ENCODE data around the gene STOM.

The STOM gene

GRCh38 chr9:121307976-121308375 lies 62.1 kb downstream of the STOM start:
- no peak for DNase-seq (ENCODE audit: low read depth)
- H3K4me3 ChIP-seq (ENCODE audit: low read depth, low read length) = no peak overlapping the region
- TF ChIP-seq MYC (IDR thresholded peaks at IDR 0.05; ENCODE audit: low read depth, low read length) (no peak), MAX (IDR thresholded peaks at IDR 0.05; ENCODE audit: low read depth, low read length) (no peak), POLR2A (IDR thresholded peaks at IDR 0.05; ENCODE audit: extremely low read depth, insufficient read length) (no peak), CTCF (IDR thresholded peaks at IDR 0.05; ENCODE audit: low read depth, low read length) (no peak)

- H3K4me3 ChIP-seq (ENCODE audit: low read depth, low read length) = no peak overlapping the region
- no peak for DNase-seq (ENCODE audit: low read depth)
- TF ChIP-seq POLR2A (IDR thresholded peaks at IDR 0.05; ENCODE audit: extremely low read depth, insufficient read length) (no peak), MAX (IDR thresholded peaks at IDR 0.05; ENCODE audit: low read depth, low read length) (no peak), CTCF (IDR thresholded peaks at IDR 0.05; ENCODE audit: low read depth, low read length) (no peak), MYC (IDR thresholded peaks at IDR 0.05; ENCODE audit: low read depth, low read length) (no peak)
These were observed 64.6 kb downstream of the STOM start for GRCh38 chr9:121305269-121305994.

- TF ChIP-seq POLR2A (IDR thresholded peaks at IDR 0.05; ENCODE audit: extremely low read depth, insufficient read length) = no peak
- TF ChIP-seq CTCF (IDR thresholded peaks at IDR 0.05; ENCODE audit: low read depth, low read length) = no peak
- TF ChIP-seq MAX (IDR thresholded peaks at IDR 0.05; ENCODE audit: low read depth, low read length) = no peak
- TF ChIP-seq MYC (IDR thresholded peaks at IDR 0.05; ENCODE audit: low read depth, low read length) = no peak
- no peak for DNase-seq (ENCODE audit: low read depth)
- H3K4me3 ChIP-seq (ENCODE audit: low read depth, low read length) = no peak overlapping the region
These were observed 65.3 kb downstream of the STOM start for GRCh38 chr9:121304707-121305106.

GRCh38 chr9:121303456-121304451 lies 66.3 kb downstream of the STOM start:
- no peak overlapping the region for H3K4me3 ChIP-seq (ENCODE audit: low read depth, low read length)
- DNase-seq (ENCODE audit: low read depth) = no peak
- TF ChIP-seq CTCF (IDR thresholded peaks at IDR 0.05; ENCODE audit: low read depth, low read length) (no peak), MAX (IDR thresholded peaks at IDR 0.05; ENCODE audit: low read depth, low read length) (no peak), MYC (IDR thresholded peaks at IDR 0.05; ENCODE audit: low read depth, low read length) (no peak), POLR2A (IDR thresholded peaks at IDR 0.05; ENCODE audit: extremely low read depth, insufficient read length) (no peak)

- TF ChIP-seq MYC (IDR thresholded peaks at IDR 0.05; ENCODE audit: low read depth, low read length) (no peak), POLR2A (IDR thresholded peaks at IDR 0.05; ENCODE audit: extremely low read depth, insufficient read length) (no peak)
- no peak overlapping the region for H3K4me3 ChIP-seq (ENCODE audit: low read depth, low read length)
- DNase-seq (ENCODE audit: low read depth) = no peak
These were observed 67.3 kb downstream of the STOM start for GRCh38 chr9:121302786-121303185.

- DNase-seq (ENCODE audit: low read depth) = no peak
- H3K4me3 ChIP-seq (ENCODE audit: low read depth, low read length) = no peak overlapping the region
- TF ChIP-seq POLR2A (IDR thresholded peaks at IDR 0.05; ENCODE audit: extremely low read depth, insufficient read length) = no peak
These were observed 67.7 kb downstream of the STOM start for GRCh38 chr9:121302341-121302740.
